SK-N-SH (cell line): ENCODE results near the gene NRG3. TPM values are rescaled to one million over a fixed set of nuclear protein-coding genes. Genes with fewer than 3 reads are reported as not detected.

Experiments used
- CTCF ChIA-PET: fragments of 300-600, 350-600 bp; formaldehyde crosslinking; extraction: SDS; loops from one replicate; lab custom pipeline; 2021; lab: Yijun Ruan, JAX
- POLR2A ChIA-PET: fragments of 350-600 bp; sonication (Branson Sonifier 250); formaldehyde crosslinking; extraction: SDS; loops from one replicate; lab custom pipeline; 2020; ENCODE audit warnings: antibody characterized with exemption, inconsistent platforms; lab: Yijun Ruan, JAX
- DNase-seq: peaks from one replicate; pipeline ENCODE4 v3.0.0; 2012
- H2AFZ ChIP-seq: fragments of 200-600 bp; sonication (generic); 2 replicates; pipeline ENCODE4 v1.8.1; 2016; ENCODE audit warnings: antibody characterized with exemption, mild to moderate bottlenecking, low read depth
- H3F3A ChIP-seq: fragments of 200-600 bp; sonication (generic); replicated peaks from 2 replicates; pipeline ENCODE3; 2016; ENCODE audit warnings: antibody characterized with exemption, mild to moderate bottlenecking; ENCODE audit not compliant: insufficient read depth
- H3K27ac ChIP-seq, 2 experiments: fragments of 200-500 bp in 1 of 2; fragments of 200-600 bp in 1 of 2; sonication (Bioruptor generic) in 1 of 2; sonication (generic), shearing (Covaris generic) in 1 of 2; 2 replicates each; pipeline versions ENCODE4 v1.5.1 to v1.6.1; 2014 to 2016; ENCODE audit warnings: low read depth in 2 of 2, inconsistent platforms in 1 of 2, low read length in 1 of 2, mild to moderate bottlenecking in 1 of 2, mixed read lengths in 1 of 2
- H3K27me3 ChIP-seq: fragments of 200-600 bp; sonication (generic), shearing (Covaris generic); 2 replicates; pipeline ENCODE4 v1.6.1; 2016; ENCODE audit warnings: mixed run types; ENCODE audit not compliant: insufficient read depth
- H3K36me3 ChIP-seq, 2 experiments: fragments of 200-500 bp in 1 of 2; fragments of 200-600 bp in 1 of 2; sonication (Bioruptor generic) in 1 of 2; sonication (generic) in 1 of 2; replicated peaks in 1 of 2; 2 replicates each; pipeline versions ENCODE3 to v1.5.1; 2014 to 2016; ENCODE audit warnings: low read length in 1 of 2, mild to moderate bottlenecking in 1 of 2; ENCODE audit not compliant: insufficient read depth in 2 of 2, control insufficient read depth in 1 of 2
- H3K4me1 ChIP-seq, 2 experiments: fragments of 200-500 bp in 1 of 2; fragments of 200-600 bp in 1 of 2; sonication (Bioruptor generic) in 1 of 2; sonication (generic), shearing (Covaris generic) in 1 of 2; 2 replicates each; pipeline versions ENCODE4 v1.5.1 to v1.6.1; 2014 to 2016; ENCODE audit warnings: low read depth in 1 of 2, low read length in 1 of 2, mixed run types in 1 of 2; ENCODE audit not compliant: insufficient read depth in 2 of 2, control insufficient read depth in 1 of 2
- H3K4me2 ChIP-seq: fragments of 200-600 bp; sonication (generic), shearing (Covaris generic); 2 replicates; pipeline ENCODE4 v1.6.1; 2017; ENCODE audit warnings: mixed run types
- H3K4me3 ChIP-seq, 2 experiments: fragments of 200-500 bp in 1 of 2; fragments of 200-600 bp in 1 of 2; sonication (Bioruptor generic) in 1 of 2; sonication (generic), shearing (Covaris generic) in 1 of 2; 2 replicates each; pipeline versions ENCODE4 v1.5.1 to v1.8.1; 2014 to 2016; ENCODE audit warnings: low read depth in 2 of 2, inconsistent platforms in 1 of 2, low read length in 1 of 2, mild to moderate bottlenecking in 1 of 2, mixed read lengths in 1 of 2, moderate library complexity in 1 of 2
- H3K79me2 ChIP-seq: fragments of 200-600 bp; sonication (generic); 2 replicates; pipeline ENCODE4 v1.8.1; 2017; ENCODE audit warnings: mild to moderate bottlenecking; ENCODE audit not compliant: insufficient read depth
- H3K9ac ChIP-seq: fragments of 200-600 bp; sonication (generic); 2 replicates; pipeline ENCODE4 v1.6.1; 2017; ENCODE audit warnings: mixed run types
- H3K9me2 ChIP-seq: fragments of 200-600 bp; sonication (generic); 2 replicates; pipeline ENCODE4 v1.6.1; 2017; ENCODE audit warnings: mixed run types
- H3K9me3 ChIP-seq: fragments of 200-600 bp; sonication (generic); 2 replicates; pipeline ENCODE4 v1.6.1; 2017; ENCODE audit warnings: mixed run types, mild to moderate bottlenecking, moderate library complexity
- H4K20me1 ChIP-seq: fragments of 200-600 bp; sonication (generic); 2 replicates; pipeline ENCODE4 v1.6.1; 2017; ENCODE audit warnings: mild to moderate bottlenecking, mixed run types; ENCODE audit not compliant: insufficient read depth
- EP300 ChIP-seq, 2 experiments: IDR thresholded peaks; 2 replicates each; pipeline versions ENCODE4 v1.4.0 to v1.6.1; 2012; ENCODE audit warnings: borderline replicate concordance in 1 of 2, low read depth in 1 of 2, low read length in 1 of 2
- EZH2phosphoT487 ChIP-seq: fragments of 200-600 bp; sonication (generic); IDR thresholded peaks from 2 replicates; pipeline ENCODE4 v1.6.1; 2017; ENCODE audit warnings: low read depth, mixed run types, mild to moderate bottlenecking, antibody characterized with exemption, moderate library complexity, borderline replicate concordance
- FOXM1 ChIP-seq: IDR thresholded peaks from 2 replicates; pipeline ENCODE4 v1.4.0; 2012; ENCODE audit warnings: low read depth, mild to moderate bottlenecking
- GABPA ChIP-seq: IDR thresholded peaks from 2 replicates; pipeline ENCODE4 v1.4.0; 2012; ENCODE audit warnings: low read depth, mild to moderate bottlenecking
- GATA2 ChIP-seq: sonication (generic); formaldehyde crosslinking; IDR thresholded peaks from 2 replicates; pipeline ENCODE4 v1.5.0; 2020; ENCODE audit warnings: mild to moderate bottlenecking, missing genetic modification reagents
- JUND ChIP-seq: IDR thresholded peaks from 2 replicates; pipeline ENCODE4 v1.4.0; 2012
- MEF2A ChIP-seq: IDR thresholded peaks from 2 replicates; pipeline ENCODE4 v1.4.0; 2012; ENCODE audit warnings: low read depth, borderline replicate concordance
- MXI1 ChIP-seq: IDR thresholded peaks from 2 replicates; pipeline ENCODE4 v1.6.1; 2012; ENCODE audit warnings: mild to moderate bottlenecking, low read depth, low read length, improper control_type of control experiment
- NFIC ChIP-seq: IDR thresholded peaks from 2 replicates; pipeline ENCODE4 v1.4.0; 2012; ENCODE audit warnings: borderline replicate concordance
- POLR2AphosphoS5 ChIP-seq: IDR thresholded peaks from 2 replicates; pipeline ENCODE4 v1.6.1; 2012; ENCODE audit warnings: low read depth, low read length
- RAD21 ChIP-seq: IDR thresholded peaks from 2 replicates; pipeline ENCODE4 v1.6.1; 2012; ENCODE audit warnings: mild to moderate bottlenecking, low read length
- RCOR1 ChIP-seq: fragments of 150-350 bp; IDR thresholded peaks from 2 replicates; pipeline ENCODE4 v1.6.1; 2017; ENCODE audit warnings: antibody characterized with exemption, low read length
- RFX5 ChIP-seq: IDR thresholded peaks from 2 replicates; pipeline ENCODE4 v1.6.1; 2012; ENCODE audit warnings: mild to moderate bottlenecking, improper control_type of control experiment, low read length
- RXRA ChIP-seq: IDR thresholded peaks from 2 replicates; pipeline ENCODE4 v1.4.0; 2012; ENCODE audit warnings: low read depth, mild to moderate bottlenecking, borderline replicate concordance
- SIN3A ChIP-seq: IDR thresholded peaks from 2 replicates; pipeline ENCODE4 v1.6.1; 2012; ENCODE audit warnings: low read depth, mild to moderate bottlenecking, low read length, moderate library complexity, borderline replicate concordance
- SMC3 ChIP-seq: IDR thresholded peaks from 2 replicates; pipeline ENCODE4 v1.6.1; 2012; ENCODE audit warnings: low read depth, low read length, improper control_type of control experiment
- TCF12 ChIP-seq: IDR thresholded peaks from 2 replicates; pipeline ENCODE4 v1.4.0; 2012
- TEAD4 ChIP-seq: IDR thresholded peaks from 2 replicates; pipeline ENCODE4 v1.4.0; 2012; ENCODE audit warnings: mild to moderate bottlenecking, borderline replicate concordance; ENCODE audit not compliant: insufficient read depth
- YY1 ChIP-seq: IDR thresholded peaks from 2 replicates; pipeline ENCODE4 v1.4.0; 2012; ENCODE audit warnings: low read depth, mild to moderate bottlenecking
- WGBS: methylation state at CpG from one replicate; pipeline ENCODE4 v1.1.6; 2017; ENCODE audit warnings: low lambda C conversion rate; 5-methylcytosine and 5-hydroxymethylcytosine counted together
- polyA plus RNA-seq, 3 experiments: library from polyadenylated mRNA; depleted of rRNA; stranded (reverse); fragments of >200 nt; gene quantifications; 2 replicates each; pipeline ENCODE4 v1.2.3, GENCODE V29; 2012
- TF ChIP-seq, protein P1 (sequence below): IDR thresholded peaks from 2 replicates; pipeline ENCODE4 v1.4.0; 2012; ENCODE audit warnings: low read depth
- TF ChIP-seq, protein P2 (sequence below): fragments of 150-350 bp; IDR thresholded peaks from 2 replicates; pipeline ENCODE4 v1.6.1; 2016; ENCODE audit warnings: mild to moderate bottlenecking, low read depth, low read length
- TF ChIP-seq, protein P3 (sequence below): IDR thresholded peaks from 2 replicates; pipeline ENCODE4 v1.6.1; 2012; ENCODE audit warnings: mild to moderate bottlenecking, low read depth, low read length, moderate library complexity
- TF ChIP-seq, protein P4 (sequence below): IDR thresholded peaks from 2 replicates; pipeline ENCODE4; 2012

Gene NRG3
- polyA plus RNA-seq, 1 of the 3 experiments (the other 2 are of a cell fraction) = 0.03 TPM

DNA sequence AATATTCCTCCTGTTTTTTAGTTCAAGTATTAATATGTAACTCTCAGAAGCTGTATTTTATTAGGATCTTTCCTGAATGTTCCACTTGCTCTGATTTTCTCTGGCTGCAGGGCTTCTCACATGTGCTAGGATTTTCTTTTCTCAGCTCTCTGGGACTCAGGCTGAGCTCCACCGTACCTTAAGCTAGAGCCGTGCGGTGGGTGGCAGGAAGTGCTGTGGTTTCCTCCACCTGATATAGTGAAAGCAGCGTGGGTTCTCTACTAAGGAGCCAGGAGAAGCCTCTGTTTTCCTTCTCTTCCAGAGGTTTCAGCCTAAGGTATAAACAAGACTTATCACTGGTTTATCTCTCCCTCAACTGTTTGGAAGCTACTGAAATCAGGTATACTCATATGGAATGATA lies 433.6 kb downstream of the NRG3 start:
- Histone ChIP-seq H3F3A (no peaks in the 10 kb centered on the region), H3K27me3 (no peaks in the 10 kb centered on the region), H3K4me1 (no peaks in the 10 kb centered on the region), H3K9me2 (no peaks in the 10 kb centered on the region), H3K4me2 (no peak overlapping the region), H3K79me2 (no peaks in the 10 kb centered on the region), H4K20me1 (no peaks in the 10 kb centered on the region), H2AFZ (no peak overlapping the region), H3K27ac (no peak overlapping the region), H3K36me3 (no peaks in the 10 kb centered on the region), H3K9ac (no peak overlapping the region), H3K4me3 (no peak overlapping the region), H3K9me3 (no peaks in the 10 kb centered on the region)
- ChIA-PET CTCF (no interaction called here), POLR2A (no interaction called here)
- DNase-seq = no peak
- no peak for TF ChIP-seq EP300 (IDR thresholded peaks at IDR 0.05; ENCODE audit: borderline replicate concordance in 1 of 2, low read depth in 1 of 2, low read length in 1 of 2)
- no peak for TF ChIP-seq GABPA
- TF ChIP-seq, protein P1, sequence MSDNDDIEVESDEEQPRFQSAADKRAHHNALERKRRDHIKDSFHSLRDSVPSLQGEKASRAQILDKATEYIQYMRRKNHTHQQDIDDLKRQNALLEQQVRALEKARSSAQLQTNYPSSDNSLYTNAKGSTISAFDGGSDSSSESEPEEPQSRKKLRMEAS = no peak
- TF ChIP-seq MEF2A = no peak
- no peak for TF ChIP-seq RCOR1
- TF ChIP-seq SMC3 = no peak
- WGBS = 71% methylated on average over 4 of the region's 4 CpGs

DNA sequence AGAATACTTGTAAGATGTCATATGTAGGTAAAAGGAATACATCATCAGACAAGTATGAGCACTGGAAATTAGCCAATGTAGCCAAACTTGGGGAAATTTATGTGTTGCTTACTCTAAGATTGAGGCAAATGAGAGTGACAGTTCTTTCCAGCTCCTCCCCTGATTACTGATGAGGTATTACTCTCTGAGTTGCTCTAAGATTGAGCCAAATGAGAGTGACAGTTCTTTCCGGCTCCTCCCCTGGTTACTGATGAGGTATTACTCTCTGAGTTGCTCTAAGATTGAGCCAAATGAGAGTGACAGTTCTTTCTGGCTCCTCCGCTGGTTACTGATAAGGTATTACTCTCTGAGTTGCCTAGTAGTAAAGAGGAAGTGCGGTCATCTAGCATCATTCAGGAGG lies 435.8 kb downstream of the NRG3 start:
- CTCF ChIA-PET = no interaction called here
- TF ChIP-seq RFX5 = no peak
- TF ChIP-seq POLR2AphosphoS5 = no peak
- TF ChIP-seq RAD21 = no peak
- TF ChIP-seq MXI1 = no peak
- TF ChIP-seq TCF12 = no peak
- no peak for TF ChIP-seq MEF2A
- no peak for TF ChIP-seq YY1
- no peak for TF ChIP-seq GATA2 (CRISPR knock-in tag)
- TF ChIP-seq NFIC = no peak
- TF ChIP-seq JUND = no peak
- TF ChIP-seq SIN3A = no peak
- TF ChIP-seq, protein P2, sequence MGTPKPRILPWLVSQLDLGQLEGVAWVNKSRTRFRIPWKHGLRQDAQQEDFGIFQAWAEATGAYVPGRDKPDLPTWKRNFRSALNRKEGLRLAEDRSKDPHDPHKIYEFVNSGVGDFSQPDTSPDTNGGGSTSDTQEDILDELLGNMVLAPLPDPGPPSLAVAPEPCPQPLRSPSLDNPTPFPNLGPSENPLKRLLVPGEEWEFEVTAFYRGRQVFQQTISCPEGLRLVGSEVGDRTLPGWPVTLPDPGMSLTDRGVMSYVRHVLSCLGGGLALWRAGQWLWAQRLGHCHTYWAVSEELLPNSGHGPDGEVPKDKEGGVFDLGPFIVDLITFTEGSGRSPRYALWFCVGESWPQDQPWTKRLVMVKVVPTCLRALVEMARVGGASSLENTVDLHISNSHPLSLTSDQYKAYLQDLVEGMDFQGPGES = no peak
- no peak for TF ChIP-seq FOXM1
- TF ChIP-seq, protein P3, sequence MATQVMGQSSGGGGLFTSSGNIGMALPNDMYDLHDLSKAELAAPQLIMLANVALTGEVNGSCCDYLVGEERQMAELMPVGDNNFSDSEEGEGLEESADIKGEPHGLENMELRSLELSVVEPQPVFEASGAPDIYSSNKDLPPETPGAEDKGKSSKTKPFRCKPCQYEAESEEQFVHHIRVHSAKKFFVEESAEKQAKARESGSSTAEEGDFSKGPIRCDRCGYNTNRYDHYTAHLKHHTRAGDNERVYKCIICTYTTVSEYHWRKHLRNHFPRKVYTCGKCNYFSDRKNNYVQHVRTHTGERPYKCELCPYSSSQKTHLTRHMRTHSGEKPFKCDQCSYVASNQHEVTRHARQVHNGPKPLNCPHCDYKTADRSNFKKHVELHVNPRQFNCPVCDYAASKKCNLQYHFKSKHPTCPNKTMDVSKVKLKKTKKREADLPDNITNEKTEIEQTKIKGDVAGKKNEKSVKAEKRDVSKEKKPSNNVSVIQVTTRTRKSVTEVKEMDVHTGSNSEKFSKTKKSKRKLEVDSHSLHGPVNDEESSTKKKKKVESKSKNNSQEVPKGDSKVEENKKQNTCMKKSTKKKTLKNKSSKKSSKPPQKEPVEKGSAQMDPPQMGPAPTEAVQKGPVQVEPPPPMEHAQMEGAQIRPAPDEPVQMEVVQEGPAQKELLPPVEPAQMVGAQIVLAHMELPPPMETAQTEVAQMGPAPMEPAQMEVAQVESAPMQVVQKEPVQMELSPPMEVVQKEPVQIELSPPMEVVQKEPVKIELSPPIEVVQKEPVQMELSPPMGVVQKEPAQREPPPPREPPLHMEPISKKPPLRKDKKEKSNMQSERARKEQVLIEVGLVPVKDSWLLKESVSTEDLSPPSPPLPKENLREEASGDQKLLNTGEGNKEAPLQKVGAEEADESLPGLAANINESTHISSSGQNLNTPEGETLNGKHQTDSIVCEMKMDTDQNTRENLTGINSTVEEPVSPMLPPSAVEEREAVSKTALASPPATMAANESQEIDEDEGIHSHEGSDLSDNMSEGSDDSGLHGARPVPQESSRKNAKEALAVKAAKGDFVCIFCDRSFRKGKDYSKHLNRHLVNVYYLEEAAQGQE = no peak
- no peak for TF ChIP-seq EP300 (IDR thresholded peaks at IDR 0.05; ENCODE audit: borderline replicate concordance in 1 of 2, low read depth in 1 of 2, low read length in 1 of 2)
- TF ChIP-seq EZH2phosphoT487 = no peak
- no peak for TF ChIP-seq TEAD4
- TF ChIP-seq, protein P4, sequence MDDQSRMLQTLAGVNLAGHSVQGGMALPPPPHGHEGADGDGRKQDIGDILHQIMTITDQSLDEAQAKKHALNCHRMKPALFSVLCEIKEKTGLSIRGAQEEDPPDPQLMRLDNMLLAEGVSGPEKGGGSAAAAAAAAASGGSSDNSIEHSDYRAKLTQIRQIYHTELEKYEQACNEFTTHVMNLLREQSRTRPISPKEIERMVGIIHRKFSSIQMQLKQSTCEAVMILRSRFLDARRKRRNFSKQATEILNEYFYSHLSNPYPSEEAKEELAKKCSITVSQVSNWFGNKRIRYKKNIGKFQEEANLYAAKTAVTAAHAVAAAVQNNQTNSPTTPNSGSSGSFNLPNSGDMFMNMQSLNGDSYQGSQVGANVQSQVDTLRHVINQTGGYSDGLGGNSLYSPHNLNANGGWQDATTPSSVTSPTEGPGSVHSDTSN = no peak
- no peak for TF ChIP-seq SMC3
- TF ChIP-seq RXRA = no peak
- H3K27ac ChIP-seq = no peak overlapping the region
- no peak overlapping the region for H2AFZ ChIP-seq
- POLR2A ChIA-PET = no interaction called here
- DNase-seq = no peak
- H3K9me2 ChIP-seq = no peaks in the 10 kb centered on the region
- H3K4me1 ChIP-seq = no peaks in the 10 kb centered on the region
- no peak overlapping the region for H3K4me3 ChIP-seq
- no peaks in the 10 kb centered on the region for H4K20me1 ChIP-seq
- no peak overlapping the region for H3K4me2 ChIP-seq
- H3K79me2 ChIP-seq = no peaks in the 10 kb centered on the region
- 32% methylated on average over 3 of the region's 3 CpGs for WGBS
- H3K9ac ChIP-seq = no peak overlapping the region
- no peaks in the 10 kb centered on the region for H3K27me3 ChIP-seq
- H3K9me3 ChIP-seq = no peaks in the 10 kb centered on the region
- H3F3A ChIP-seq = no peaks in the 10 kb centered on the region
- H3K36me3 ChIP-seq = no peaks in the 10 kb centered on the region
